WTC11 (cell line): ENCODE results near the gene CAMK2B. TPM values are rescaled to one million over a fixed set of nuclear protein-coding genes. Genes with fewer than 3 reads are reported as not detected.

ENCODE experiments used
- ATAC-seq: fragments of 200-7000 bp; cut with Tn5 transposase; 2 replicates; pipeline ENCODE4 v1.10.0; 2021; ENCODE audit warnings: mild to moderate bottlenecking, moderate library complexity
- CTCF ChIA-PET: fragments of 300-600 bp; sonication (Branson Sonifier 250); formaldehyde crosslinking; loops from one replicate; lab custom pipeline; 2021; ENCODE audit warnings: antibody characterized with exemption; lab: Charles Lee
- POLR2A ChIA-PET: fragments of 350-600 bp; sonication (Branson Sonifier 250); formaldehyde crosslinking; loops from one replicate; lab custom pipeline; 2021; ENCODE audit warnings: antibody characterized with exemption; lab: Charles Lee
- DNase-seq: peaks from one replicate; pipeline ENCODE4 v3.0.0; 2021; ENCODE audit warnings: low spot score
- H3K27ac Mint-ChIP-seq: 2 replicates; pipeline ENCODE4 v1.8.0; 2021; ENCODE audit warnings: mixed read lengths
- H3K27me3 Mint-ChIP-seq: 2 replicates; pipeline ENCODE4 v1.8.0; 2021; ENCODE audit warnings: low read depth, mild to moderate bottlenecking, moderate library complexity, mixed read lengths
- H3K36me3 Mint-ChIP-seq: 2 replicates; pipeline ENCODE4 v1.8.0; 2021; ENCODE audit warnings: mixed read lengths
- H3K4me1 Mint-ChIP-seq: 2 replicates; pipeline ENCODE4 v1.8.0; 2022; ENCODE audit warnings: mixed read lengths
- H3K4me3 Mint-ChIP-seq: 2 replicates; pipeline ENCODE4 v1.8.0; 2021; ENCODE audit warnings: mild to moderate bottlenecking, moderate library complexity, mixed read lengths
- H3K9me3 Mint-ChIP-seq: 2 replicates; pipeline ENCODE4 v1.8.0; 2021; ENCODE audit warnings: mixed read lengths
- ATF1 ChIP-seq: sonication (generic); formaldehyde crosslinking; IDR thresholded peaks from 2 replicates; pipeline ENCODE4 v1.8.1; 2023; ENCODE audit warnings: mild to moderate bottlenecking, moderate library complexity, missing genetic modification reagents
- ETV6 ChIP-seq: sonication (generic); formaldehyde crosslinking; IDR thresholded peaks from 2 replicates; pipeline ENCODE4 v1.8.1; 2022; ENCODE audit warnings: mild to moderate bottlenecking, missing genetic modification reagents
- FOXK1 ChIP-seq: sonication (generic); formaldehyde crosslinking; IDR thresholded peaks from 2 replicates; pipeline ENCODE4 v1.8.0; 2022; ENCODE audit warnings: mild to moderate bottlenecking, moderate library complexity, missing genetic modification reagents
- FOXP4 ChIP-seq: sonication (generic); formaldehyde crosslinking; IDR thresholded peaks from 2 replicates; pipeline ENCODE4 v1.8.0; 2022; ENCODE audit warnings: mild to moderate bottlenecking, missing genetic modification reagents
- GRHL2 ChIP-seq: fragments of 250-450 bp; sonication (Bioruptor Pico); IDR thresholded peaks from 2 replicates; pipeline ENCODE4 v1.8.0; 2022; ENCODE audit warnings: mild to moderate bottlenecking, moderate library complexity; ENCODE audit not compliant: insufficient replicate concordance, severe bottlenecking
- JUN ChIP-seq: sonication (generic); formaldehyde crosslinking; IDR thresholded peaks from 2 replicates; pipeline ENCODE4 v1.8.0; 2023; ENCODE audit warnings: mild to moderate bottlenecking, missing genetic modification reagents
- NR2C2 ChIP-seq: sonication (generic); formaldehyde crosslinking; IDR thresholded peaks from 2 replicates; pipeline ENCODE4 v1.8.0; 2022; ENCODE audit warnings: mild to moderate bottlenecking, missing genetic modification reagents
- PRDM15 ChIP-seq: sonication (generic); formaldehyde crosslinking; IDR thresholded peaks from 2 replicates; pipeline ENCODE4 v1.8.0; 2022; ENCODE audit warnings: missing genetic modification reagents
- STAT6 ChIP-seq: sonication (generic); formaldehyde crosslinking; conservative IDR thresholded peaks from 2 replicates; pipeline ENCODE4 v1.8.1; 2023; ENCODE audit warnings: mild to moderate bottlenecking, low read depth, missing genetic modification reagents, moderate library complexity
- ZBTB21 ChIP-seq: sonication (generic); formaldehyde crosslinking; IDR thresholded peaks from 2 replicates; pipeline ENCODE4 v1.8.1; 2023; ENCODE audit warnings: mild to moderate bottlenecking, missing genetic modification reagents, borderline replicate concordance
- ZNF232 ChIP-seq: sonication (generic); formaldehyde crosslinking; IDR thresholded peaks from 2 replicates; pipeline ENCODE4 v1.8.0; 2022; ENCODE audit warnings: mild to moderate bottlenecking, missing genetic modification reagents
- ZNF263 ChIP-seq: sonication (generic); formaldehyde crosslinking; IDR thresholded peaks from 2 replicates; pipeline ENCODE4 v1.8.1; 2022; ENCODE audit warnings: low read depth, mild to moderate bottlenecking, moderate library complexity, missing genetic modification reagents
- total RNA-seq: library from RNA; stranded (reverse); gene quantifications from 3 replicates; pipeline ENCODE4 v1.2.3, GENCODE V29; 2021
- TF ChIP-seq, protein P1 (sequence below): sonication (generic); formaldehyde crosslinking; IDR thresholded peaks from 2 replicates; pipeline ENCODE4 v1.8.0; 2022; ENCODE audit warnings: mild to moderate bottlenecking, missing genetic modification reagents
- TF ChIP-seq, protein P2 (sequence below): fragments of 250-450 bp; sonication (Bioruptor Pico); conservative IDR thresholded peaks from 2 replicates; pipeline ENCODE4 v1.9.0; 2021; ENCODE audit warnings: mild to moderate bottlenecking
- TF ChIP-seq, protein P3 (sequence below): sonication (generic); formaldehyde crosslinking; IDR thresholded peaks from 2 replicates; pipeline ENCODE4 v1.8.0; 2023; ENCODE audit warnings: missing genetic modification reagents, mild to moderate bottlenecking, borderline replicate concordance

Gene CAMK2B
- total RNA-seq, 1 experiment from 2014 or later, result 0.44 TPM

GRCh38 chr7:44275146-44275545 lies 50.2 kb downstream of the CAMK2B start (continued):
- TF ChIP-seq STAT6 (no peak), NR2C2 (no peak)

DNA sequence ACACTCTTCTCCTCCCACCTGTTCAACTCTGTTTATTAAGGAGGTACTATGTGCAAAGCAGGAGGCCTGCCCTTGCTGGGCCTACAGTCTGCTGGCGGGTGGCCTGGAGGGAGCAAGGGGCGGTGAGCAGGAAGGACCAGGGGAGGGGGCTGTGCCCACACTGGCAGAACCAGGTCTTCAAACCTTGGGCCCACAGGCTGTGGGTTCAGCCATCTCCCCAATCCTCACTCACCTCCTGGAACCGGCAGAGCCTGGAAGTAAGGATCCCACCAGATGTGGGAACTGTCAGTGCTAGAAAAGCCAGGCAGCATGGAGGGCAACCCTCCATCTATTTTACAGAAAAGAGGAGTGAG lies 50.8 kb downstream of the CAMK2B start:
- no peak for ATAC-seq
- no peak overlapping the region for H3K27ac Mint-ChIP-seq
- H3K9me3 Mint-ChIP-seq, result no peaks in the 10 kb centered on the region
- CTCF ChIA-PET, result interaction anchor here (1.4 to 1.9 kb wide), 2 partner anchors 34 kb away, joined by 4 to 8 read pairs; no protein-coding TSS in a partner anchor
- POLR2A ChIA-PET, result no interaction called here
- no peak for TF ChIP-seq FOXP4 (CRISPR knock-in tag)
- H3K36me3 Mint-ChIP-seq, result no peaks in the 10 kb centered on the region
- peaks cover 3% of the 10 kb centered on the region; the same call in 1 of the 2 replicates for H3K4me1 Mint-ChIP-seq
- no peak for DNase-seq
- H3K27me3 Mint-ChIP-seq, result peaks cover 18% of the 10 kb centered on the region
- no peak overlapping the region for H3K4me3 Mint-ChIP-seq

DNA sequence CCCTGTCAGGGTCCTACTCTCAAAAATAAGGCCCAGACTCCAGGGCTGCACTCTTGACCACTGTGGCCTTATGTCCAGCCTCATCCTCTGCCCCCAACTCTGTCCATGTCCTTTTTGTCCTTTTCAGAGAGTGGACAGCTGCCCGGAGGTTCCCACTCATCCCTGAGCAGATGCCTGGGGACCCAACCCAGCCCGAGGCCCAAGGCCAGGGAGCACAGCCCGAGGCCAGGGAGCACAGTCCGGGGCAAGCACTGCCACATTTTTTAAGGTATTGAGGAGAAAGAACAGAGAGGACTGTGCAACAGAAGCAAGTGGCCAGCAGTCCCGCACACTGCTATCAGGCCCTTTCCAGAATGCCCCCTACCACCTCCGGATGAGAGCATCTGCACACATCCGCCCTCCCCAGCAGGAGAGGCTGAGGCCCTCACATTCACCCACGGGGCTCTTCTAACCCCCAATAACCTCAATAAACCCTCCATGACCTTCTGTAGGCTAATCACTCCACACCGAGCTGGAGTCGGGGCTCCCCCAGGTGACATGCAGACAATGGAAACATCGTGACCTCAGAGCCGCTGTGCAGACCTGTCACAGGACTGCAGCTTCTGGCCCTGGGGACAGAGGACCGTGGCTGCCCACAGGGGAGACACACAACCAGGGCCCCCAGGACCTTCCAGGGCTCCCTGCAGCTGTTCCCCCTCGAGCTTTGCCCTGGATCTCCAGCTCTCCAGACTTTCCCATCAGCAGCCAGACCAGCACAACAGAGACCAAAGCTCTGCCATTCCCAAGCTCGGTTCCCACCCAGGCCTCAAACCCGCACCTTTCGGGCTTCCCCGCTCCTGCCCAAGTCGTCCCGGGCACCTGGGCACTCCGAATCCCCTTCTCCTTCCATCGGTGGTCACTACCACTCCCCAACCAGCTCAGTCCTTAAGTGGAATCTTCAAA lies 51.4 kb downstream of the CAMK2B start:
- ChIA-PET CTCF (interaction anchor here (0.8 to 1.5 kb wide), 3 partner anchors 12 to 60 kb away, joined by 3 to 5 read pairs (median 4); no protein-coding TSS in a partner anchor), POLR2A (no interaction called here)
- Mint-ChIP-seq H3K27me3 (peaks cover 18% of the 10 kb centered on the region), H3K27ac (no peak overlapping the region), H3K9me3 (no peaks in the 10 kb centered on the region), H3K4me1 (peaks cover 3% of the 10 kb centered on the region; the same call in 1 of the 2 replicates), H3K4me3 (no peak overlapping the region), H3K36me3 (no peaks in the 10 kb centered on the region)
- DNase-seq (no peak), ATAC-seq (no peak)
- no peak for TF ChIP-seq ZNF232 (CRISPR knock-in tag)
- no peak for TF ChIP-seq ETV6 (CRISPR knock-in tag)
- TF ChIP-seq PRDM15 (CRISPR knock-in tag), result no peak
- TF ChIP-seq ZBTB21, result no peak
- no peak for TF ChIP-seq ZNF263 (CRISPR knock-in tag)
- no peak for TF ChIP-seq JUN (CRISPR knock-in tag)
- TF ChIP-seq, protein P1, sequence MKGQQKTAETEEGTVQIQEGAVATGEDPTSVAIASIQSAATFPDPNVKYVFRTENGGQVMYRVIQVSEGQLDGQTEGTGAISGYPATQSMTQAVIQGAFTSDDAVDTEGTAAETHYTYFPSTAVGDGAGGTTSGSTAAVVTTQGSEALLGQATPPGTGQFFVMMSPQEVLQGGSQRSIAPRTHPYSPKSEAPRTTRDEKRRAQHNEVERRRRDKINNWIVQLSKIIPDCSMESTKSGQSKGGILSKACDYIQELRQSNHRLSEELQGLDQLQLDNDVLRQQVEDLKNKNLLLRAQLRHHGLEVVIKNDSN (CRISPR knock-in tag), result no peak
- no peak for TF ChIP-seq GRHL2
- TF ChIP-seq FOXK1 (CRISPR knock-in tag), result no peak
- no peak for TF ChIP-seq ATF1 (CRISPR knock-in tag)
- TF ChIP-seq, protein P2, sequence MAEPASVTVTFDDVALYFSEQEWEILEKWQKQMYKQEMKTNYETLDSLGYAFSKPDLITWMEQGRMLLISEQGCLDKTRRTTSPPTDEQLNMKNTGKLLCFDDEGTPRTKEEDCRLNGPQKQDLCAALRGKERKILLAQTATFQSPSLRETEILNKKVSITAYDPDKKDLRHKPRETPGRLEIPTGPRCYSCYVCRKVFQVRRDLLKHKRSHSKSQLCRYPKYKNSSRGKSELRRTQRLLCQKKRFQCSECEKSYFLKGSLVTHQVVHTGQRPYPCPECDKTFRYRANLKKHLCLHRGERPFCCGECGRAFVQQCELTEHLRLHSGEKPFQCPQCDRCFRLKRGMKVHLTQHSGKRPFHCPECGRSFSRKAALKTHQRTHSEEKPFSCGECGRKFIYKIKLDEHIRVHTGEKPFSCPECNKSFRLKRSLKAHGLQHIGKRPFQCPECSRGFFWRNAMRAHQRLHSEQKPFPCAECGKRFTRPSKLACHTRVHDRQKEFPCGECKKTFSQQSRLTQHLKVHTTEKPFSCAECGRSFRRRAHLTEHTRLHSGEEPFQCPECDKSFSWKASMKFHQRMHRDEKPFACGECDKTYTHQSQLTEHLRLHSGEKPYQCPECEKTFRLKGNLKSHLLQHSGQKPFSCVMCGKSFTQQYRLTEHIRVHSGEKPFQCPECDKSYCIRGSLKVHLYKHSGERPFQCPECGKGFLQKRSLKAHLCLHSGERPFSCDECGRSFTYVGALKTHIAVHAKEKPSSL (CRISPR knock-in tag), result no peak
- TF ChIP-seq, protein P3, sequence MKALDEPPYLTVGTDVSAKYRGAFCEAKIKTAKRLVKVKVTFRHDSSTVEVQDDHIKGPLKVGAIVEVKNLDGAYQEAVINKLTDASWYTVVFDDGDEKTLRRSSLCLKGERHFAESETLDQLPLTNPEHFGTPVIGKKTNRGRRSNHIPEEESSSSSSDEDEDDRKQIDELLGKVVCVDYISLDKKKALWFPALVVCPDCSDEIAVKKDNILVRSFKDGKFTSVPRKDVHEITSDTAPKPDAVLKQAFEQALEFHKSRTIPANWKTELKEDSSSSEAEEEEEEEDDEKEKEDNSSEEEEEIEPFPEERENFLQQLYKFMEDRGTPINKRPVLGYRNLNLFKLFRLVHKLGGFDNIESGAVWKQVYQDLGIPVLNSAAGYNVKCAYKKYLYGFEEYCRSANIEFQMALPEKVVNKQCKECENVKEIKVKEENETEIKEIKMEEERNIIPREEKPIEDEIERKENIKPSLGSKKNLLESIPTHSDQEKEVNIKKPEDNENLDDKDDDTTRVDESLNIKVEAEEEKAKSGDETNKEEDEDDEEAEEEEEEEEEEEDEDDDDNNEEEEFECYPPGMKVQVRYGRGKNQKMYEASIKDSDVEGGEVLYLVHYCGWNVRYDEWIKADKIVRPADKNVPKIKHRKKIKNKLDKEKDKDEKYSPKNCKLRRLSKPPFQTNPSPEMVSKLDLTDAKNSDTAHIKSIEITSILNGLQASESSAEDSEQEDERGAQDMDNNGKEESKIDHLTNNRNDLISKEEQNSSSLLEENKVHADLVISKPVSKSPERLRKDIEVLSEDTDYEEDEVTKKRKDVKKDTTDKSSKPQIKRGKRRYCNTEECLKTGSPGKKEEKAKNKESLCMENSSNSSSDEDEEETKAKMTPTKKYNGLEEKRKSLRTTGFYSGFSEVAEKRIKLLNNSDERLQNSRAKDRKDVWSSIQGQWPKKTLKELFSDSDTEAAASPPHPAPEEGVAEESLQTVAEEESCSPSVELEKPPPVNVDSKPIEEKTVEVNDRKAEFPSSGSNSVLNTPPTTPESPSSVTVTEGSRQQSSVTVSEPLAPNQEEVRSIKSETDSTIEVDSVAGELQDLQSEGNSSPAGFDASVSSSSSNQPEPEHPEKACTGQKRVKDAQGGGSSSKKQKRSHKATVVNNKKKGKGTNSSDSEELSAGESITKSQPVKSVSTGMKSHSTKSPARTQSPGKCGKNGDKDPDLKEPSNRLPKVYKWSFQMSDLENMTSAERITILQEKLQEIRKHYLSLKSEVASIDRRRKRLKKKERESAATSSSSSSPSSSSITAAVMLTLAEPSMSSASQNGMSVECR, result no peak
